HepG2 (cell line): ENCODE measurements around the gene MAJIN. TPM values are rescaled to one million over a fixed set of nuclear protein-coding genes. Genes with fewer than 3 reads are reported as not detected.

ENCODE experiments used
- AGO2 ChIP-seq: fragments of 200-400 bp; formaldehyde crosslinking; optimal IDR thresholded peaks from 2 replicates; pipeline ENCODE3; 2017; ENCODE audit warnings: mild to moderate bottlenecking, low read depth, low read length, moderate library complexity
- BRCA1 ChIP-seq: sonication (generic); formaldehyde crosslinking; IDR thresholded peaks from 2 replicates; pipeline ENCODE4 v1.4.0; 2020; ENCODE audit warnings: missing genetic modification reagents
- CSRNP1 ChIP-seq: sonication (generic); formaldehyde crosslinking; IDR thresholded peaks from 2 replicates; pipeline ENCODE4 v1.8.1; 2023; ENCODE audit warnings: mild to moderate bottlenecking, missing genetic modification reagents
- ERF ChIP-seq: IDR thresholded peaks from 2 replicates; pipeline ENCODE4 v1.6.1; 2018; ENCODE audit warnings: missing biosample characterization, missing genetic modification reagents
- GATA4 ChIP-seq: sonication (generic); IDR thresholded peaks from 2 replicates; pipeline ENCODE4 v1.6.1; 2016; ENCODE audit warnings: antibody characterized with exemption, low read depth, borderline replicate concordance
- HNF4A ChIP-seq: sonication (generic); formaldehyde crosslinking; IDR thresholded peaks from 2 replicates; pipeline ENCODE4 v1.4.0; 2020; ENCODE audit warnings: missing genetic modification reagents
- IRF9 ChIP-seq: sonication (generic); formaldehyde crosslinking; IDR thresholded peaks from 2 replicates; pipeline ENCODE4 v1.8.0; 2022; ENCODE audit warnings: missing genetic modification reagents, mild to moderate bottlenecking, borderline replicate concordance
- POLR2AphosphoS5 ChIP-seq: IDR thresholded peaks from 2 replicates; pipeline ENCODE4 v1.6.1; 2012; ENCODE audit warnings: low read depth, low read length
- RBFOX2 ChIP-seq: fragments of 200-400 bp; formaldehyde crosslinking; IDR thresholded peaks from 2 replicates; pipeline ENCODE4 v1.6.1; 2017; ENCODE audit warnings: low read depth, mild to moderate bottlenecking, low read length
- RFXANK ChIP-seq: IDR thresholded peaks from 2 replicates; pipeline ENCODE4 v1.6.1; 2016
- TGIF2 ChIP-seq: IDR thresholded peaks from 2 replicates; pipeline ENCODE4 v1.6.1; 2016; ENCODE audit warnings: control low read depth, missing compliant biosample characterization
- THYN1 ChIP-seq: sonication (generic); formaldehyde crosslinking; IDR thresholded peaks from 2 replicates; pipeline ENCODE4 v1.8.1; 2023; ENCODE audit warnings: low read depth, mild to moderate bottlenecking, moderate library complexity, missing genetic modification reagents, borderline replicate concordance
- ZMYM2 ChIP-seq: sonication (generic); formaldehyde crosslinking; IDR thresholded peaks from 2 replicates; pipeline ENCODE4 v1.8.0; 2022; ENCODE audit warnings: mild to moderate bottlenecking, missing genetic modification reagents
- ZNF484 ChIP-seq: sonication (generic); formaldehyde crosslinking; IDR thresholded peaks from 2 replicates; pipeline ENCODE4 v1.5.1; 2020; ENCODE audit warnings: mild to moderate bottlenecking, low read depth, missing genetic modification reagents, borderline replicate concordance
- ZSCAN20 ChIP-seq: sonication (generic); formaldehyde crosslinking; IDR thresholded peaks from 2 replicates; pipeline ENCODE4 v1.4.0; 2020; ENCODE audit warnings: missing genetic modification reagents, mild to moderate bottlenecking, borderline replicate concordance
- polyA plus RNA-seq, 8 experiments: library from polyadenylated mRNA; depleted of rRNA in 3 of 8; stranded (reverse) in 7 of 8; unstranded in 1 of 8; fragments of >200 nt; fragmentation: Illumina TruSeq in 4 of 8; extraction: Trizol in 4 of 8; gene quantifications; 2 replicates each; pipeline versions ENCODE4 v1.2.1 to v1.2.3, GENCODE V29; 2011 to 2016; ENCODE audit warnings: low read depth in 4 of 8, missing spikeins in 1 of 8, mixed read lengths in 1 of 8; ENCODE audit not compliant: insufficient read depth in 1 of 8
- total RNA-seq, 5 experiments: library from RNA; depleted of rRNA; stranded (reverse); fragments of >200 nt; fragmentation: Illumina TruSeq; extraction: Trizol; gene quantifications; 2 replicates each; pipeline ENCODE4 v1.2.3, GENCODE V29; 2016; ENCODE audit warnings: low read depth in 1 of 5
- TF ChIP-seq, protein P1 (sequence below): IDR thresholded peaks from 2 replicates; pipeline ENCODE4 v1.6.1; 2012; ENCODE audit warnings: low read length, improper control_type of control experiment
- TF ChIP-seq, protein P2 (sequence below): sonication (generic); formaldehyde crosslinking; IDR thresholded peaks from 2 replicates; pipeline ENCODE4 v1.9.0; 2022; ENCODE audit warnings: low read depth, missing genetic modification reagents
- TF ChIP-seq, protein P3 (sequence below): sonication (generic); formaldehyde crosslinking; IDR thresholded peaks from 2 replicates; pipeline ENCODE4 v1.5.1; 2020; ENCODE audit warnings: mild to moderate bottlenecking, moderate library complexity, missing genetic modification reagents

The MAJIN gene
- total and polyA plus RNA-seq, 2 of the 13 experiments (the other 11 are each of a cell fraction or from before 2014, with no cell fraction given): not detected

- TF ChIP-seq, protein P1, sequence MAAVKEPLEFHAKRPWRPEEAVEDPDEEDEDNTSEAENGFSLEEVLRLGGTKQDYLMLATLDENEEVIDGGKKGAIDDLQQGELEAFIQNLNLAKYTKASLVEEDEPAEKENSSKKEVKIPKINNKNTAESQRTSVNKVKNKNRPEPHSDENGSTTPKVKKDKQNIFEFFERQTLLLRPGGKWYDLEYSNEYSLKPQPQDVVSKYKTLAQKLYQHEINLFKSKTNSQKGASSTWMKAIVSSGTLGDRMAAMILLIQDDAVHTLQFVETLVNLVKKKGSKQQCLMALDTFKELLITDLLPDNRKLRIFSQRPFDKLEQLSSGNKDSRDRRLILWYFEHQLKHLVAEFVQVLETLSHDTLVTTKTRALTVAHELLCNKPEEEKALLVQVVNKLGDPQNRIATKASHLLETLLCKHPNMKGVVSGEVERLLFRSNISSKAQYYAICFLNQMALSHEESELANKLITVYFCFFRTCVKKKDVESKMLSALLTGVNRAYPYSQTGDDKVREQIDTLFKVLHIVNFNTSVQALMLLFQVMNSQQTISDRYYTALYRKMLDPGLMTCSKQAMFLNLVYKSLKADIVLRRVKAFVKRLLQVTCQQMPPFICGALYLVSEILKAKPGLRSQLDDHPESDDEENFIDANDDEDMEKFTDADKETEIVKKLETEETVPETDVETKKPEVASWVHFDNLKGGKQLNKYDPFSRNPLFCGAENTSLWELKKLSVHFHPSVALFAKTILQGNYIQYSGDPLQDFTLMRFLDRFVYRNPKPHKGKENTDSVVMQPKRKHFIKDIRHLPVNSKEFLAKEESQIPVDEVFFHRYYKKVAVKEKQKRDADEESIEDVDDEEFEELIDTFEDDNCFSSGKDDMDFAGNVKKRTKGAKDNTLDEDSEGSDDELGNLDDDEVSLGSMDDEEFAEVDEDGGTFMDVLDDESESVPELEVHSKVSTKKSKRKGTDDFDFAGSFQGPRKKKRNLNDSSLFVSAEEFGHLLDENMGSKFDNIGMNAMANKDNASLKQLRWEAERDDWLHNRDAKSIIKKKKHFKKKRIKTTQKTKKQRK: no peak
- TF ChIP-seq TGIF2 (CRISPR knock-in tag) (no peak), ZMYM2 (CRISPR knock-in tag) (no peak), ERF (CRISPR knock-in tag) (no peak), HNF4A (CRISPR knock-in tag) (peak; percentile 73), POLR2AphosphoS5 (no peak), THYN1 (CRISPR knock-in tag) (no peak), RBFOX2 (peak; percentile 66), IRF9 (CRISPR knock-in tag) (peak; percentile 53; the same call in 1 of the 2 replicates), RFXANK (no peak), ZSCAN20 (CRISPR knock-in tag) (no peak), CSRNP1 (CRISPR knock-in tag) (no peak), AGO2 (peak; percentile 83), GATA4 (no peak), BRCA1 (no peak), ZNF484 (CRISPR knock-in tag) (no peak)
- TF ChIP-seq, protein P2, sequence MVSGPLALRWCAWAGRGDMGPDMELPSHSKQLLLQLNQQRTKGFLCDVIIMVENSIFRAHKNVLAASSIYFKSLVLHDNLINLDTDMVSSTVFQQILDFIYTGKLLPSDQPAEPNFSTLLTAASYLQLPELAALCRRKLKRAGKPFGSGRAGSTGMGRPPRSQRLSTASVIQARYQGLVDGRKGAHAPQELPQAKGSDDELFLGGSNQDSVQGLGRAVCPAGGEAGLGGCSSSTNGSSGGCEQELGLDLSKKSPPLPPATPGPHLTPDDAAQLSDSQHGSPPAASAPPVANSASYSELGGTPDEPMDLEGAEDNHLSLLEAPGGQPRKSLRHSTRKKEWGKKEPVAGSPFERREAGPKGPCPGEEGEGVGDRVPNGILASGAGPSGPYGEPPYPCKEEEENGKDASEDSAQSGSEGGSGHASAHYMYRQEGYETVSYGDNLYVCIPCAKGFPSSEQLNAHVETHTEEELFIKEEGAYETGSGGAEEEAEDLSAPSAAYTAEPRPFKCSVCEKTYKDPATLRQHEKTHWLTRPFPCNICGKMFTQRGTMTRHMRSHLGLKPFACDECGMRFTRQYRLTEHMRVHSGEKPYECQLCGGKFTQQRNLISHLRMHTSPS (CRISPR knock-in tag): peak; percentile 64
- TF ChIP-seq, protein P3, sequence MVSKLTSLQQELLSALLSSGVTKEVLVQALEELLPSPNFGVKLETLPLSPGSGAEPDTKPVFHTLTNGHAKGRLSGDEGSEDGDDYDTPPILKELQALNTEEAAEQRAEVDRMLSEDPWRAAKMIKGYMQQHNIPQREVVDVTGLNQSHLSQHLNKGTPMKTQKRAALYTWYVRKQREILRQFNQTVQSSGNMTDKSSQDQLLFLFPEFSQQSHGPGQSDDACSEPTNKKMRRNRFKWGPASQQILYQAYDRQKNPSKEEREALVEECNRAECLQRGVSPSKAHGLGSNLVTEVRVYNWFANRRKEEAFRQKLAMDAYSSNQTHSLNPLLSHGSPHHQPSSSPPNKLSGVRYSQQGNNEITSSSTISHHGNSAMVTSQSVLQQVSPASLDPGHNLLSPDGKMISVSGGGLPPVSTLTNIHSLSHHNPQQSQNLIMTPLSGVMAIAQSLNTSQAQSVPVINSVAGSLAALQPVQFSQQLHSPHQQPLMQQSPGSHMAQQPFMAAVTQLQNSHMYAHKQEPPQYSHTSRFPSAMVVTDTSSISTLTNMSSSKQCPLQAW (CRISPR knock-in tag): peak; percentile 69
These were observed 80.6 kb downstream of the MAJIN start (continued) for GRCh38 chr11:64891215-64891848.
